Naive thymus-derived CD4-positive, alpha-beta T cell (primary cell): Measurements from ENCODE around the gene SPARC. TPM values are rescaled to one million over a fixed set of nuclear protein-coding genes. Genes with fewer than 3 reads are reported as not detected.

Experiments used
- ATAC-seq: fragments of 150-1000 bp; cut with Tn5 transposase; 2 replicates; pipeline ENCODE4 v1.10.0; 2021; ENCODE audit warnings: mild to moderate bottlenecking, moderate library complexity
- CTCF ChIA-PET: fragments of 350-600 bp; sonication (Branson Sonifier 250); formaldehyde crosslinking; loops from one replicate; lab custom pipeline; 2021; ENCODE audit warnings: antibody characterized with exemption; lab: Charles Lee
- POLR2A ChIA-PET: fragments of 350-600 bp; sonication (Branson Sonifier 250); formaldehyde crosslinking; loops from one replicate; lab custom pipeline; 2021; ENCODE audit warnings: antibody characterized with exemption, inconsistent platforms; lab: Charles Lee
- DNase-seq, 9 donors: peaks; one replicate each; pipeline versions ENCODE4 v3.0.0 to v3.0.0-alpha.2; 2020 to 2022; ENCODE audit warnings: mixed read lengths in 1 of 9
- H3K27ac ChIP-seq: one replicate; pipeline ENCODE4 v1.7.0; 2013; ENCODE audit warnings: mild to moderate bottlenecking, low read depth, low read length, moderate library complexity
- H3K27me3 ChIP-seq, 2 donors: one replicate each; pipeline ENCODE4 v1.7.0; 2013; ENCODE audit warnings: low read length in 2 of 2, mild to moderate bottlenecking in 2 of 2, moderate library complexity in 2 of 2; ENCODE audit not compliant: control insufficient read depth in 2 of 2, insufficient read depth in 2 of 2
- H3K36me3 ChIP-seq, 3 experiments: 1 replicate in 2 of 3; 2 replicates in 1 of 3; pipeline ENCODE4 v1.7.0; 2013; ENCODE audit warnings: low read length in 3 of 3, mild to moderate bottlenecking in 3 of 3, moderate library complexity in 1 of 3; ENCODE audit not compliant: insufficient read depth in 3 of 3, control insufficient read depth in 2 of 3
- H3K4me1 ChIP-seq, 2 donors: one replicate each; pipeline ENCODE4 v1.7.0; 2013; ENCODE audit warnings: low read length in 2 of 2, mild to moderate bottlenecking in 2 of 2, moderate library complexity in 1 of 2; ENCODE audit not compliant: control insufficient read depth in 2 of 2, insufficient read depth in 2 of 2
- H3K4me3 ChIP-seq: 2 replicates; pipeline ENCODE4 v1.7.0; 2013; ENCODE audit warnings: mild to moderate bottlenecking, low read length
- H3K9me3 ChIP-seq, 3 experiments: 1 replicate in 2 of 3; 2 replicates in 1 of 3; pipeline ENCODE4 v1.7.0; 2013; ENCODE audit warnings: low read length in 3 of 3; ENCODE audit not compliant: control insufficient read depth in 2 of 3
- H3K27ac Mint-ChIP-seq, 9 donors: one replicate each; pipeline ENCODE4 v1.8.0; 2020 to 2022; ENCODE audit warnings: mixed read lengths in 9 of 9, mild to moderate bottlenecking in 8 of 9, moderate library complexity in 5 of 9, inconsistent platforms in 2 of 9
- H3K27me3 Mint-ChIP-seq, 5 donors: one replicate each; pipeline ENCODE4 v1.8.0; 2021 to 2022; ENCODE audit warnings: mixed read lengths in 5 of 5, mild to moderate bottlenecking in 1 of 5
- H3K36me3 Mint-ChIP-seq, 5 donors: one replicate each; pipeline ENCODE4 v1.8.0; 2020 to 2022; ENCODE audit warnings: mixed read lengths in 5 of 5, mild to moderate bottlenecking in 3 of 5, inconsistent platforms in 1 of 5
- H3K4me1 Mint-ChIP-seq, 7 donors: one replicate each; pipeline ENCODE4 v1.8.0; 2020 to 2022; ENCODE audit warnings: mixed read lengths in 7 of 7, mild to moderate bottlenecking in 3 of 7, inconsistent platforms in 1 of 7
- H3K4me3 Mint-ChIP-seq, 10 donors: one replicate each; pipeline ENCODE4 v1.8.0; 2020 to 2022; ENCODE audit warnings: mild to moderate bottlenecking in 10 of 10, mixed read lengths in 10 of 10, moderate library complexity in 6 of 10, inconsistent platforms in 2 of 10
- H3K9me3 Mint-ChIP-seq, 11 donors: one replicate each; pipeline ENCODE4 v1.8.0; 2020 to 2022; ENCODE audit warnings: mixed read lengths in 11 of 11, mild to moderate bottlenecking in 4 of 11, inconsistent platforms in 1 of 11, moderate library complexity in 1 of 11
- intact Hi-C, 2 donors: fragments of 100-400 bp; cut with micrococcal nuclease; formaldehyde crosslinking; loops; one replicate each; pipeline ENCODE4 v1.15.1; 2023
- polyA plus RNA-seq, 2 donors: library from polyadenylated mRNA; unstranded; fragments of 300-500 nt; fragmentation: Illumina TruSeq; gene quantifications; one replicate each; pipeline ENCODE4 v1.2.3, GENCODE V29; 2021
- total RNA-seq, 6 experiments: library from RNA in 5 of 6; stranded (reverse) in 5 of 6; gene quantifications; 1 replicate in 5 of 6; 2 replicates in 1 of 6; pipeline ENCODE4 v1.2.3 and lab custom pipeline; 2021 to 2026

SPARC gene
- total and polyA plus RNA-seq, 7 experiments from 2014 or later, result 0.30 to 14.5 (median 0.62) TPM; not detected in 2

DNA sequence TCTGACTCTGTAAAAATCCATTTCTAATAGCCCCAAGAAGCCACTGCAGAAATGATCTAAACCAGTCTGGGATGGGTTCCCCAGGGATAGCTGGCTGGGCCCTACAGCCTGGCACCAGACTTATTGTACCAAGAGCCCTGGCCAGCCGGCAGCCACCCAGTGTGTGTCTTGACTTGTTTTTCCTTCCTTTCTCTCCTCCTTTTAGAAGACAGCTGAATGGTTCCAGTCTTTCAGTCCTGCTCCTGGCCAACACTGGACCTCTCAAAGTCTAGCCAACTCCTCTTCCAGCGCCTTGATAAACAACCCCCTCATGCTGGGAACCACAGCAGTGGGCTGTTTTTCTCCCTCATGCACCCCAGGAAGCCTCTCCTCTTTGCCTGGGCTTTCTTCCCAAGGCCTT, 37.6 kb upstream of the SPARC start:
- Mint-ChIP-seq H3K27ac (no peak overlapping the region), H3K27me3 (no peaks in the 10 kb centered on the region)

GRCh38 chr5:151722546-151722945, 35.8 kb upstream of the SPARC start:
- no peak overlapping the region for H3K27ac ChIP-seq
- POLR2A ChIA-PET, result no interaction called here
- H3K4me3 ChIP-seq, result no peak overlapping the region
- no peaks in the 10 kb centered on the region for H3K27me3 ChIP-seq
- H3K4me3 Mint-ChIP-seq, result no peak overlapping the region
- no peaks in the 10 kb centered on the region for H3K36me3 ChIP-seq
- no peaks in the 10 kb centered on the region for H3K9me3 ChIP-seq
- H3K9me3 Mint-ChIP-seq, result no peaks in the 10 kb centered on the region
- no peak overlapping the region for H3K27ac Mint-ChIP-seq
- DNase-seq (no peak), ATAC-seq (no peak)
- CTCF ChIA-PET, result no interaction called here
- no peaks in the 10 kb centered on the region for H3K27me3 Mint-ChIP-seq
- H3K4me1 ChIP-seq, result no peaks in the 10 kb centered on the region
- peaks cover 0 to 11% (median 4%) of the 10 kb centered on the region in 5 donors for H3K36me3 Mint-ChIP-seq
- intact Hi-C loops, result no loop called here
- peaks cover 0 to 16% (median 0%) of the 10 kb centered on the region in 7 donors for H3K4me1 Mint-ChIP-seq

More for the DNA sequence above, 37.6 kb upstream of the SPARC start:
- no peaks in the 10 kb centered on the region for H3K9me3 ChIP-seq
- ChIA-PET CTCF (interaction anchor here (0.7 kb wide), 1 partner anchor 405 kb away, joined by 3 read pairs; no protein-coding TSS in a partner anchor), POLR2A (no interaction called here)
- intact Hi-C loops, result no loop called here
- H3K27me3 ChIP-seq, result no peaks in the 10 kb centered on the region
- no peak overlapping the region for H3K27ac ChIP-seq
- Mint-ChIP-seq H3K4me1 (peaks cover 0 to 19% (median 0%) of the 10 kb centered on the region in 7 donors), H3K36me3 (peaks cover 3 to 15% (median 13%) of the 10 kb centered on the region in 5 donors), H3K4me3 (no peak overlapping the region), H3K9me3 (peaks cover 0 to 8% (median 2%) of the 10 kb centered on the region in 11 donors)
- H3K4me1 ChIP-seq, result no peaks in the 10 kb centered on the region
- no peak for ATAC-seq
- H3K4me3 ChIP-seq, result no peak overlapping the region
- H3K36me3 ChIP-seq, result no peaks in the 10 kb centered on the region
- no peak for DNase-seq

- peaks cover 0 to 16% (median 0%) of the 10 kb centered on the region in 7 donors for H3K4me1 Mint-ChIP-seq
- no peaks in the 10 kb centered on the region for H3K9me3 Mint-ChIP-seq
- no peaks in the 10 kb centered on the region for H3K27me3 Mint-ChIP-seq
- ChIA-PET CTCF (interaction anchor here (0.8 kb wide), 1 partner anchor 18 kb away, joined by 3 read pairs; no protein-coding TSS in a partner anchor), POLR2A (no interaction called here)
- Histone ChIP-seq H3K27ac (no peak overlapping the region), H3K27me3 (no peaks in the 10 kb centered on the region), H3K36me3 (no peaks in the 10 kb centered on the region), H3K4me3 (no peak overlapping the region), H3K4me1 (no peaks in the 10 kb centered on the region), H3K9me3 (no peaks in the 10 kb centered on the region)
- intact Hi-C loops, result no loop called here
- H3K27ac Mint-ChIP-seq, result no peak overlapping the region
- H3K4me3 Mint-ChIP-seq, result no peak overlapping the region
- H3K36me3 Mint-ChIP-seq, result peaks cover 0 to 11% (median 4%) of the 10 kb centered on the region in 5 donors
- ATAC-seq (no peak), DNase-seq (no peak)
These were observed 35.2 kb upstream of the SPARC start for GRCh38 chr5:151721812-151722391.

DNA sequence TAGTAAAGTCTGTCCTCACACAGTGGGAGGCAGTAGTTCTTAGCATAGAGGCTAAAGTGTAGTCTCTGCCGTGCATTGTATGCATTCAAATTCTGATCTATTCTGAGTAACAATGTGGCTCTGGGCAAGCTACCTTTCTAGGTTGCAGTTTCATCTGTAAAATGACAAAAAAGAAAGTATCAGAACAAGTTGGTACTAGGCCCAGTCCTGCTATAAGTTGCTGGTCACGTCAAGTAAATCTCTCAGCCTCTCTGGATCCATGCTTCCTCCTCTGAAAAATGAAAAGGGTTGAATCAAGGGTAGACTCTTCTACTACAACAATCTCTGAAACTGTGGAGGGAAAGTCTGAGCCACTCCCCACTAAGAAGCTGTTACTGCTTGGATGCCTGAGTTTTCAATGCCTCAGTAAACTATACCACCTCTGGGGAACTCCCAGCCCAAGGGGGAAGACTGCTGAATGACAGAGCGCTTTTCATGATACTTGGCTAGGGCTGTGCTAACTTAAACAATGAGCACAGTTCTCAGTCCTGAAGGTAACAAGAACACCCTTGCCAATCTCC, 34.5 kb upstream of the SPARC start:
- no peak overlapping the region for H3K27ac ChIP-seq
- DNase-seq (no peak), ATAC-seq (peak; percentile 54)
- H3K27me3 ChIP-seq, result no peaks in the 10 kb centered on the region
- no peaks in the 10 kb centered on the region for H3K9me3 ChIP-seq
- Mint-ChIP-seq H3K27ac (no peak overlapping the region), H3K4me3 (no peak overlapping the region), H3K27me3 (no peaks in the 10 kb centered on the region), H3K36me3 (peaks cover 0 to 11% (median 4%) of the 10 kb centered on the region in 5 donors), H3K4me1 (peaks cover 0 to 16% (median 0%) of the 10 kb centered on the region in 7 donors), H3K9me3 (no peaks in the 10 kb centered on the region)
- ChIA-PET POLR2A (no interaction called here), CTCF (interaction anchor here (0.6 to 0.8 kb wide), 3 partner anchors 15 to 695 kb away, joined by 3 read pairs; no protein-coding TSS in a partner anchor)
- intact Hi-C loops, result no loop called here
- no peaks in the 10 kb centered on the region for H3K4me1 ChIP-seq
- no peaks in the 10 kb centered on the region for H3K36me3 ChIP-seq
- no peak overlapping the region for H3K4me3 ChIP-seq

- POLR2A ChIA-PET, result no interaction called here
- H3K4me3 Mint-ChIP-seq, result no peak overlapping the region
- peaks cover 0 to 12% (median 4%) of the 10 kb centered on the region in 5 donors for H3K36me3 Mint-ChIP-seq
- H3K27ac ChIP-seq, result no peak overlapping the region
- no peak overlapping the region for H3K4me3 ChIP-seq
- H3K9me3 ChIP-seq, result no peaks in the 10 kb centered on the region
- DNase-seq, result no peak
- ATAC-seq, result no peak
- H3K27me3 Mint-ChIP-seq, result no peaks in the 10 kb centered on the region
- CTCF ChIA-PET, result interaction anchor here (0.6 to 0.8 kb wide), 3 partner anchors 14 to 834 kb away, joined by 3 to 4 read pairs (median 3); partner anchors contain the start of gene G3BP1
- H3K4me1 ChIP-seq, result no peaks in the 10 kb centered on the region
- H3K9me3 Mint-ChIP-seq, result no peaks in the 10 kb centered on the region
- no peak overlapping the region for H3K27ac Mint-ChIP-seq
- intact Hi-C loops, result no loop called here
- no peaks in the 10 kb centered on the region for H3K36me3 ChIP-seq
- H3K4me1 Mint-ChIP-seq, result peaks cover 0 to 16% (median 0%) of the 10 kb centered on the region in 7 donors
- no peaks in the 10 kb centered on the region for H3K27me3 ChIP-seq
These were observed 33.5 kb upstream of the SPARC start for GRCh38 chr5:151720215-151720614.

DNA sequence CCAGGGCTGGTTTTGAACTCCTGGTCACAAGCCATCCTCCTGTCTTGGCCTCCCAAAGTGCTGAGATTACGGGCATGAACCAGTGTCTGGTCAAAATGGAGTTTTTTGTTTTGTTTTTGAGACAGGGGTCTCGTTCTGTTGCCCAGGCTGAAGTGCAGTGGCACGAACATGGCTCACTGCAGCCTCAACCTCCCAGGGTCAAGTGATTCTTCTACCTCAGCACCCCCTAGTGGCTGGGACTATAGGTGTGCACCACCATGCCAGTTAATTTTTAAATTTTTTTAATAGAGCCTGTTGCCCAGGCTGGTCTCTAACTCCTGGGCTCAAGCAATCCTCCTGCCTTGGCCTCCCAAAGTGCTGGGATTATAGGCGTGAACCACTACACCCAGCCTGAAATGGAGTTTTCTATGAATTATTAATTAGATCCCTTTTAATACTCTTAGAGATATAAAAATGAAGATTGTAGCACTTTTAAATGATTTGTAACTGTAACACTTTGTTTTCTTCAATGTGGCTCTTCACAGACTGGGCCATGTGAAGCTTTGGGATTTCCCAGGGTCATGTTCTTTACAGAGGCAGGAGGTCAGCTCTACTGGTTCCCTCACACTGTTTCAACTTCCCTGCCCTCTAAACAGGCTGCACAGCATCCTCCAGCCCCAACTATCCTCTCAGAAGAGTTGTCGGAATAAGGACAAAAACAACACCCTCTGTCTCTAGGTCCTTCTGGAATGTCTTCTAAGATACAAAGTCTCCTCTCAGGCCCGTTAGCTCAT, 32.7 kb upstream of the SPARC start:
- CTCF ChIA-PET, result interaction anchor here (0.8 kb wide), 1 partner anchor 52 kb away, joined by 3 read pairs; the partner anchor contains the start of gene G3BP1
- Histone ChIP-seq H3K27ac (no peak overlapping the region), H3K9me3 (no peaks in the 10 kb centered on the region), H3K4me3 (no peak overlapping the region), H3K4me1 (no peaks in the 10 kb centered on the region), H3K36me3 (no peaks in the 10 kb centered on the region), H3K27me3 (no peaks in the 10 kb centered on the region)
- peaks cover 0 to 5% (median 0%) of the 10 kb centered on the region in 5 donors for H3K27me3 Mint-ChIP-seq
- DNase-seq (no peak), ATAC-seq (no peak)
- no peak overlapping the region for H3K4me3 Mint-ChIP-seq
- POLR2A ChIA-PET, result no interaction called here
- peaks cover 0 to 12% (median 0%) of the 10 kb centered on the region in 7 donors for H3K4me1 Mint-ChIP-seq
- H3K27ac Mint-ChIP-seq, result no peak overlapping the region
- H3K9me3 Mint-ChIP-seq, result peaks cover 0 to 6% (median 0%) of the 10 kb centered on the region in 11 donors
- intact Hi-C loops, result no loop called here
- peaks cover 0 to 12% (median 4%) of the 10 kb centered on the region in 5 donors for H3K36me3 Mint-ChIP-seq
